Stimulated activated effector memory CD8-positive, alpha-beta T cell treated with anti-CD3 and anti-CD28 coated beads, Interleukin-12 subunit alpha, Interleukin-12 subunit beta, amount 100 ng/mL, for 72 hours (primary cell): ENCODE measurements around the gene LDB1.

Experiments
- ATAC-seq: fragments of 150-1000 bp; cut with Tn5 transposase; 2 replicates; pipeline ENCODE4 v1.10.0; 2021
- DNase-seq, 2 donors: peaks; one replicate each; pipeline ENCODE4 v3.0.0; 2021 to 2022; ENCODE audit warnings: low spot score in 2 of 2
- H3K27ac Mint-ChIP-seq: one replicate; pipeline ENCODE4 v1.8.0; 2022; ENCODE audit warnings: mild to moderate bottlenecking, mixed read lengths
- H3K36me3 Mint-ChIP-seq: one replicate; pipeline ENCODE4 v1.8.0; 2022; ENCODE audit warnings: mild to moderate bottlenecking, mixed read lengths
- H3K4me1 Mint-ChIP-seq: one replicate; pipeline ENCODE4 v1.8.0; 2022; ENCODE audit warnings: mixed read lengths
- H3K4me3 Mint-ChIP-seq: one replicate; pipeline ENCODE4 v1.8.0; 2022; ENCODE audit warnings: mild to moderate bottlenecking, mixed read lengths
- H3K9me3 Mint-ChIP-seq: one replicate; pipeline ENCODE4 v1.8.0; 2022; ENCODE audit warnings: mixed read lengths

The LDB1 gene

DNA sequence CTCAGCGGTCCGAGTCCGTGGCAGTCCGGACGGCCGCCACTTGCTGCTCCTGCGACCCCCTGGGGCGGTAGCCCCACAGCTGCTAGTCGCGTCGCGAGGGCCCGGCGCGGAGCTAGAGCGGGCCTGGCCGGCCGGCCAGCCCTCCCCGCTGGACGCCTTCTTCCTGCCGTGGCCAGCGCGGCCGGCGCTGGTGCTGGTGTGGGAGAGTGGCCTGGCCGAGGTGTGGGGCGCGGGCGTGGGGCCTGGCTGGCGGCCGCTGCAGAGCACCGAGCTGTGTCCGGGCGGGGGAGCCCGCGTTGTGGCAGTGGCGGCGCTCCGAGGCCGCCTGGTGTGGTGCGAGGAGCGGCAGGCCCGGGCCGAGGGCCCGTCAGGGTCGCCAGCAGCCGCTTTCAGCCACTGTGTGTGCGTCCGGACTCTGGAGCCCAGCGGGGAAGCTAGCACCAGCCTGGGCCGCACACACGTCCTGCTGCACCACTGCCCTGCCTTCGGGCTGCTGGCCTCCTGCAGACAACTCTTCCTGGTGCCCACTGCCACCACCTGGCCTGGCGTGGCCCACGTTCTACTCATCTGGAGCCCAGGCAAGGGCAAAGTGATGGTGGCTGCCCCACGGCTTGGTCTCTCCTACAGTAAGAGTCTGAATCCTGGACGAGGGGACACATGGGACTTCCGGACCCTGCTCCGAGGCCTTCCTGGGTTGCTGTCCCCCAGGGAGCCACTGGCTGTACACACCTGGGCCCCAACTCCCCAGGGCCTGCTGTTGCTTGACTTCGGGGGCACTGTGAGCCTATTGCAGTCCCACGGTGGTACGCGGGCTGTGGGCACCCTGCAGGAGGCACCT is 54.4 kb downstream of the LDB1 start:
- peak; percentile 14 for ATAC-seq
- DNase-seq, result peak; percentile 7 to 63
- H3K4me3 Mint-ChIP-seq, result peak overlapping the region; percentile 87
- H3K9me3 Mint-ChIP-seq, result no peaks in the 10 kb centered on the region
- peak overlapping the region; percentile 92 for H3K27ac Mint-ChIP-seq
- peaks cover 25% of the 10 kb centered on the region for H3K36me3 Mint-ChIP-seq
- peaks cover 30% of the 10 kb centered on the region for H3K4me1 Mint-ChIP-seq

DNA sequence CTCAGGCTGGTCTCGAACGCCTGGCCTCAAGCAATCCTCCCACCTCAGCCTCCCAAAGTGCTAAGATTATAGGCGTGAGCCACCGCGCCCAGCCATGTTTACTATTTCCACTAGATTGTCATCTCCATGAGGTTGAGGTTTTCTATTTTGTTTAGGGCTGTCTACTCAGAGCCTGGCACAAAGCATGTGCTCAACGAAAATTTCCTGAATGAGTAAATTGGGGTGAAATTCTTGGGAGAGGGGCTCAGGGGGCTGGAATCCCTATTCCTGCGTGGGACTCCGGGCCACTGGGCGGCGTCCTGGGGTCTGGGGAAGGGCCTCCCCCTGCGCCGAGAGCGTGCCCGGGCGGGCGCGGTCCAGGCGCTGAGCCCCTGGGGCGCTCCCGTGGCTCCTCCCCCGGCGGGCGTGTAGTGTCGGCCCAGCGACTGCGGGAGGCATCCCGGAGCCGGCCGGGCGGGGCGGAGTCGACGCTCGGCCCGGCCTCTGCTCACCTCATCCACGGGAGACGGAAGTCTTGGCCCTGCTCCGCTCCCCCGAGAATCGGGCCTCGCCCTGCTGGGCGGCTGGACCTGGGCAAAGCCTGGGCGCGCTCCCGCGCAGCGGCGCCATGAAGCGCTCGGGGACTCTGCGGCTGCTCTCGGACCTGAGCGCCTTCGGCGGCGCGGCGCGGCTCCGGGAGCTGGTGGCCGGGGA is 55.2 kb downstream of the LDB1 start, which contains the start of gene HPS6:
Gene HPS6 (plus strand): TSS at position 482 of the 693 bp plus-strand sequence. CDS start 126 bp downstream, at position 608.
- peaks cover 30% of the 10 kb centered on the region for H3K4me1 Mint-ChIP-seq
- peaks cover 20% of the 10 kb centered on the region for H3K36me3 Mint-ChIP-seq
- H3K4me3 Mint-ChIP-seq, result peak within 1 kb of the TSS; percentile 87
- H3K27ac Mint-ChIP-seq, result peak within 1 kb of the TSS; percentile 94
- DNase-seq (peak; percentile 82 to 94), ATAC-seq (peak; percentile 97)
- H3K9me3 Mint-ChIP-seq, result no peaks in the 10 kb centered on the region

DNA sequence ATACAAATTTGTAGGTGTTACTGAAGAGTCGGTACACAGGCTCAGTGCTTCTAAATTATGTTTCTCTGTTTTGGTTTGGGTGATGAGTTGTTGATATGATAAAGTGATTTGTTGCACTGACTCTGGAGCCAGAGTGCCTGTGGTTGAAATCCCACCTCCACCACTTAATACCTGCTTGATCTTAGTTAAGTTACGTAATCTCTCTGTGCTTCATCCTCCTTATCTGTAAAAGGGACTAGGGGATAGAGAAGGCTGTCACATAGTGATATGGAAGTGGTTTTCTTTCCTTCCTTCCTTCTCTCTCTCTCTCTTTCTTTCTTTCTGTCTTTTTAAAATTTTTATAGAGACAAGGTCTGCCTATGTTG is 55.7 kb downstream of the LDB1 start:
- H3K36me3 Mint-ChIP-seq, result peaks cover 19% of the 10 kb centered on the region
- H3K4me3 Mint-ChIP-seq, result peak overlapping the region; percentile 87
- DNase-seq (no peak), ATAC-seq (no peak)
- no peaks in the 10 kb centered on the region for H3K9me3 Mint-ChIP-seq
- peaks cover 30% of the 10 kb centered on the region for H3K4me1 Mint-ChIP-seq
- H3K27ac Mint-ChIP-seq, result peak overlapping the region; percentile 94

DNA sequence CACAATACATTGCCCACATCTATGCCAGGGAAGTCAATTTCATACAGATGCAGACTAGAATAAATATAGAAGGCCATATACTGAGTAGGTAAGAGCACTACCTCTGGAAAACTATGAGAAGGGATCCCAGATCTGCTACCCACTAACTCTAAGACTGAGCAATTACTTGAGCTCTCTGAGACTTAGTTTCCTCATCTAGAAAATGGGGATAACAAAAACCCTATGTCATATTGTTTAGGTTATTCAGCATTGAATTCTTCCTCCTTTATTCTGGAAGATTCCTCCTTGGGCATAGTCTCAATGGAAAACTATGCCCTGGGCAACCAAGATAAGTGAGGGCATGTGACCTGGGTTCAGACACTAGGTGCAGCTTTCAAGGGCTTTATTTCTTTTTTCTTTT is 60.2 kb downstream of the LDB1 start:
- peaks cover 20% of the 10 kb centered on the region for H3K4me1 Mint-ChIP-seq
- no peak overlapping the region for H3K27ac Mint-ChIP-seq
- no peak for ATAC-seq
- DNase-seq, result no peak
- H3K4me3 Mint-ChIP-seq, result no peak overlapping the region
- H3K9me3 Mint-ChIP-seq, result no peaks in the 10 kb centered on the region
- peaks cover 9% of the 10 kb centered on the region for H3K36me3 Mint-ChIP-seq
